ENCODE data around the gene ELAPOR2.
"Not testable (repeated sequence)": the region's sequence is repeated elsewhere in the genome, so short reads cannot be mapped to it uniquely, and the experiment has no call there.

ELAPOR2 gene, protein sequence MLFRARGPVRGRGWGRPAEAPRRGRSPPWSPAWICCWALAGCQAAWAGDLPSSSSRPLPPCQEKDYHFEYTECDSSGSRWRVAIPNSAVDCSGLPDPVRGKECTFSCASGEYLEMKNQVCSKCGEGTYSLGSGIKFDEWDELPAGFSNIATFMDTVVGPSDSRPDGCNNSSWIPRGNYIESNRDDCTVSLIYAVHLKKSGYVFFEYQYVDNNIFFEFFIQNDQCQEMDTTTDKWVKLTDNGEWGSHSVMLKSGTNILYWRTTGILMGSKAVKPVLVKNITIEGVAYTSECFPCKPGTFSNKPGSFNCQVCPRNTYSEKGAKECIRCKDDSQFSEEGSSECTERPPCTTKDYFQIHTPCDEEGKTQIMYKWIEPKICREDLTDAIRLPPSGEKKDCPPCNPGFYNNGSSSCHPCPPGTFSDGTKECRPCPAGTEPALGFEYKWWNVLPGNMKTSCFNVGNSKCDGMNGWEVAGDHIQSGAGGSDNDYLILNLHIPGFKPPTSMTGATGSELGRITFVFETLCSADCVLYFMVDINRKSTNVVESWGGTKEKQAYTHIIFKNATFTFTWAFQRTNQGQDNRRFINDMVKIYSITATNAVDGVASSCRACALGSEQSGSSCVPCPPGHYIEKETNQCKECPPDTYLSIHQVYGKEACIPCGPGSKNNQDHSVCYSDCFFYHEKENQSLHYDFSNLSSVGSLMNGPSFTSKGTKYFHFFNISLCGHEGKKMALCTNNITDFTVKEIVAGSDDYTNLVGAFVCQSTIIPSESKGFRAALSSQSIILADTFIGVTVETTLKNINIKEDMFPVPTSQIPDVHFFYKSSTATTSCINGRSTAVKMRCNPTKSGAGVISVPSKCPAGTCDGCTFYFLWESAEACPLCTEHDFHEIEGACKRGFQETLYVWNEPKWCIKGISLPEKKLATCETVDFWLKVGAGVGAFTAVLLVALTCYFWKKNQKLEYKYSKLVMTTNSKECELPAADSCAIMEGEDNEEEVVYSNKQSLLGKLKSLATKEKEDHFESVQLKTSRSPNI

DNA sequence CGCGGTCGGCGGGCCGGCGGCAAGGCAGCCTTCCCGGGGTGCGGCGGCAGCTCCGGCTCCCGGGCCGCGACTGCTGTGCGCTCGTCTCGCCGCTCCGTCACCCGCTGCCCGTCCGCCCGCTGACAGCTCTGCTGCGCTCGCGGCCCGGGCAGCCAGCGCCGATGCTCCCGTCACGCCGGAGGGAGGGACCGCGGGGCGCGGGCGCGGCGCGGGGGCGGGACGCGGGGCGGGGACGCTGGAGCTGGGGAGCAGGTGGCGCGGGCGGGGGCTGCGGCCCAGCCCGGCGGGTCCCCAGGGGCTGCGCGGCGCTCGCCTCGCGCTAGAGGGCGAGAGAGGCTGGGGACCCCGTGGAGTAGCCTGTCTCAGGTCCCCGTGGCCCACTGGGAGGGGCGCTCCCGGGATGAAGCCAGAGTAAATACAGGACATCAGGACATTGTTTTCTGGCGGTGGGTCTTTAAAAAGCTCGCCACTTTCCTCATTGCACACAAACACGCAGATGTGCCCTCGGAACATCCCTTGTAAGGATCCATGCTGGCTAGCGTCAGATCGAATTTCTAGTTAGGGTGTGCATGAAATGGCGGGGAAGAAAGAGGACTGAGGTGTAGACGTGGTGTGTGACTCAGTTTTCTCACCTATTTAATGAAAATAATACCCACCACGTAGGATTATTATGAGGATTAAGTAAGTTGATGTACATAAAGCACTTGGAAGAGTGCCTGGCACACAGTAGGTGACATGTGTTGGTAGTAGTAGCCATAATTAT, at the start of gene ELAPOR2:
TSS of gene ELAPOR2 (minus strand) at position 130 of the 763 bp plus-strand sequence. CDS start 141 bp downstream, outside the sequence.
- DNase-seq (ENCODE audit: low read depth), result no peak

DNA sequence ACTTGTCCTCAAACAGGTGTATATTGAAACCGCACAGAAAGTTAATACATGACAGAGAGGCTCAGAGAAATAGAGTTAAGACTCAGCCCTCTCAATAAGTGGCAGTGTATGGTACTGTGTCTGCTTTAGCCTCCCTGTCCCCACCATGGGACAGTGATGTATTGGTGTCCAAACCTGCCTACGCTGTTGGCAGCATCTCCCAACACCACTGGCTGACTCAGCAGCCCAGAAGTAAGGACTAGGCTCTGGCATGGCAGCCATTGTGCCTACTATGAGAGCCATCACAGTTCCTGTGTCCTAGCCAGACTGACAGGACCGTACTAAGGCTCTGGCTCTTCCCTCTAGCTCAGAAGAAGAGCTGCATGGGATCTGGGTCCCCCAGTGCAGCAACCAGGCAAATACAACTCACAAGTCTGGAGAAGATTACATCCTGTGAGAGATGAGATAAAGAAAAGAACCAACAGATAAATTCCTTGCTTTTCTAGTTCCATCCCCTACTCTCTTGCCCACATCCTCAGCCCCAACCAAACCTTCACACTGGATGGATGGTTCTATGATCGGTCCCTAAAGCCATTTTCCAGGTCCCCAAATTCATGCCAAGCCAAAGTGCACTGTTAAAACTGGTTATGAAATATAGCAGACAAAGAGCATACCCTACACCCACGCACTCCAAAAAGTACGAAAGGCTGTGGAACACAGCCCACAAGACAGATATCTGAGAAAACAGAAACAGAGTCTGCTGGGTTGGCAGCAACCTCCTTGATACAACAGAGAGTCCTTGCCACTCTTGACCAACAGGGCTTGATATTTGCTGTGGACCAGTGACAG, 48.7 kb upstream of the ELAPOR2 start:
- DNase-seq (ENCODE audit: low read depth), result no peak

GRCh38 chr7:87106974-87107612, 47.6 kb upstream of the ELAPOR2 start:
- DNase-seq (ENCODE audit: low read depth), result no peak

- no peak for DNase-seq (ENCODE audit: low read depth)
Measured at GRCh38 chr7:87105401-87105800, 45.9 kb upstream of the ELAPOR2 start.

GRCh38 chr7:87100326-87100725, 40.9 kb upstream of the ELAPOR2 start:
- DNase-seq (ENCODE audit: low read depth), result no peak

- not testable (repeated sequence) for DNase-seq (ENCODE audit: low read depth)
Measured at GRCh38 chr7:87097375-87097774, 37.9 kb upstream of the ELAPOR2 start.

- no peak for DNase-seq (ENCODE audit: low read depth)
Measured at GRCh38 chr7:87094322-87094721, 34.9 kb upstream of the ELAPOR2 start.

DNA sequence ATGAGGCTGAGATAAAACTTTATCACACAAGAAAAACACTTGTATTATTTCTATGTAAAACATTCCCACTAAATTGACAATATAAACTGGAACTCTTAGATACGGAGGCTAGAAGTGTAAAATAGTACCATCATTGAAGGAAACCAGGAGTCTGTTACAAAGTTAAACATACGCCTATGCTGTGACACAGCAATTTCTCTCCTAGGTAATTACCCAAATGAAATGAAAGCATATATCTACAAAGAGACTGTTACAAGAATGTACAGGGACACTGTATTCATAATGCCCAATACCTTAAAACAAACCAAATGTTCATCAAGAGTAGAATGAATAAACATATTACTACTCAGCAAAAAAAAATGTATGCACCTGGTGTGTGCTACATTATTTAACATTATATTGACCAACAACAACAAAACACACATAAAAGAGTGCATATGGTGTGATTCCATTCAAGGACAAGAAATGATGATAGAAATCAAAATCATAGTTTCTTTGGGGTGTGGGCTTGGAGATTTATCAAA, 33.2 kb upstream of the ELAPOR2 start:
- no peak for DNase-seq (ENCODE audit: low read depth)

- no peak for DNase-seq (ENCODE audit: low read depth)
Measured at GRCh38 chr7:87091487-87092066, 32.1 kb upstream of the ELAPOR2 start.

GRCh38 chr7:87083865-87084519, 24.5 kb upstream of the ELAPOR2 start:
- DNase-seq (ENCODE audit: low read depth), result no peak

DNA sequence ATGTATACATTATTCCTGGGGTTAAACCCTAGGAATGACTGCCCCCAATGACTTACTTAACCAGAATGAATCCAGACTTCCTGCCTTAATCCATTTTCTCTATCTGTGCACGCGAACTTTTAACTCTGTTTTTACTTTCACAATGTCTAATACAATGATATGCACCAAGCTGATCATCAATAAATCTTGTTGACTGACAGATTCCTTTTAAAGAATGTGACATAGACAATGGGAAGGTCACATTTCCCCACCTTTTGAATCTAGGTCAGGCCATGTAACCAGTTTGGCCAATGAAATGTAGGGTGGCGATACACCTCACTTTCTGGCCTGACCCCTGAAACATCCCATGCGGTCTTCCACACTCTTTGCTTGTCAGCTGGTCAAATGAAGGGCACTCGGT, 23.2 kb upstream of the ELAPOR2 start:
- no peak for DNase-seq (ENCODE audit: low read depth)

- no peak for DNase-seq (ENCODE audit: low read depth)
Measured at GRCh38 chr7:87075671-87076404, 16.4 kb upstream of the ELAPOR2 start.

DNA sequence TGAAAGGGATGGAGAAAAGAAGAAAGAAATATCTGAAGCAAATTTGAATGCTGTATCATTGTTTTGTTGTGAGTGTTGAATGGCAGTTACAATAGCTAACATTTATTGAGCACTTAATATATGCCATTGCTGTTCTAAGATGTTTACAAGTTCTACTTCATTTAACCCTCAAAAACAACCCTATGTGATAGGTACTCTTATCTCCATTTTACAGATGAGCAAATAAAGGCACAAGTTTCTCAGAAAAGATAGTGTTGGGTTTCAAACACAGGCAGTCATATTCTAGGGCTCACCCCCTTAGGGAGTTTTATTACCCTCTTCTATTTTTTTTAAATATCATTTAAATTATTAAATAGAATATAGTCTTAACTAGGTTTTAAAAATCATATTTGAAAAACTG, 8.3 kb upstream of the ELAPOR2 start:
- DNase-seq (ENCODE audit: low read depth), result no peak

DNA sequence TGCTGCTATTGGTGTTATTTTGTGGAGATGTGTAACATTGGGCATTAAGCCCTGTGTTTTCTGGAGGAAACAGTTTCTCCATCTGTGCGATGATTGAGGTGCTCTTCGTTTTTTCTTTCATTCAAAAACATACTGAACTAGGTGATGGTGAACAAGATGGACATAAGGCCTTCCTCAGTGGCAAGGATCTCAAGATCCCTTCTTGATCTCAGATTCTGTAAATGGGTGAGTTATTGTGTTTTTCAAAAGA, 759 bp upstream of the ELAPOR2 start:
- DNase-seq (ENCODE audit: low read depth), result no peak

- DNase-seq (ENCODE audit: low read depth), result no peak
Measured at GRCh38 chr7:87058744-87059524, 520 bp downstream of the ELAPOR2 start.

DNA sequence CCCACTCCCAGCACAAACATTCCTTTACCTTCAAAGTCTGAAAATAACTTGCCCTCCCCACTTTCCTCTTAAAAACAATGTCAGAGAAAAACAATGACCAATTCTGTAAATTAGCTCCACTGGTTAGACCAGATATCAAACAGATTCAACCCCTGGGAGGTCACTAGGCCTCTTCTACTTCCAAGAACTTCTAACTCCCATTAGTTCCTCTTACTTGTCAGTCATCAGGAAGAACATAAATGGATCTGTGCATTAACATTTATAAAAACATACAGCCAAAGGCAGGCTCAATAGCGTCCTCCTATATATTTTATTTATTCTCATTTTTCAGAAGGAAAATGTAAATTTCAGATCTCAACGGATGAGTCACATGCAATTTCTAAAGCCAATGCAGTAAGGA, 2.2 kb downstream of the ELAPOR2 start:
- no peak for DNase-seq (ENCODE audit: low read depth)

DNA sequence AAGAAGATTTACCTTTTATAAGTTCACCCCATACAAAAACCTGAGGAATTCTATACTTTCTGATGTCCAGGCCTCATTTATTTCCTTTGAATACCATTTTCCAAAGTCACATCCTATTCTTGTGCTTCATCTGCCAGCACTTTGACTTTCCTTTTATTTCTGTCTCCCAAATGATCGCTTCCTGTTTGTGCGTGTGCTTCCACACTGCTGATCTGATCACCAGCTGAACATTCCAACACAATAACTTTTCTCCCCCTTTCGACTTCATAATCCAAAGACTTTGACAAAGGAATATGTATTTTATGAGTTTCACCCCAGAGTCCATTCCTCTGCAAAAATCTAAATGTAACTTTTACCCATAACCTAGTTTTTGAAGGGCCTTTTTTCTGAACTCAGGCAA, 3.1 kb downstream of the ELAPOR2 start:
- no peak for DNase-seq (ENCODE audit: low read depth)

- no peak for DNase-seq (ENCODE audit: low read depth)
Measured at GRCh38 chr7:87048839-87049238, 10.6 kb downstream of the ELAPOR2 start.

Data from HS-5 (cell line).